Heart right ventricle (tissue), 16 donors: ENCODE measurements around the gene CCL4. TPM values are rescaled to one million over a fixed set of nuclear protein-coding genes. Genes with fewer than 3 reads are reported as not detected.
"Not testable (repeated sequence)": the region's sequence is repeated elsewhere in the genome, so short reads cannot be mapped to it uniquely, and the experiment has no call there.

Source experiments
- ATAC-seq, 8 donors: fragments of 200-7000 bp; cut with Tn5 transposase; one replicate each; pipeline ENCODE4 v1.9.1; 2020; ENCODE audit warnings: mild to moderate bottlenecking in 8 of 8, moderate library complexity in 8 of 8, moderate number of reproducible peaks in 1 of 8
- DNase-seq, 2 donors: peaks; one replicate each; pipeline ENCODE4 v3.0.0-alpha.2; 2020
- H3K27ac ChIP-seq, 10 donors: fragments of 200-600 bp; sonication (generic) in 2 of 10; one replicate each; pipeline versions ENCODE4 v1.5.0 to v1.8.0; 2020 to 2022; ENCODE audit warnings: mild to moderate bottlenecking in 3 of 10
- H3K27me3 ChIP-seq, 7 donors: fragments of 200-600 bp; one replicate each; pipeline ENCODE4 v1.8.0; 2021 to 2022; ENCODE audit warnings: mild to moderate bottlenecking in 2 of 7
- H3K36me3 ChIP-seq, 9 donors: fragments of 200-600 bp; sonication (generic) in 1 of 9; one replicate each; pipeline versions ENCODE4 v1.5.0 to v1.8.0; 2020 to 2022; ENCODE audit warnings: mild to moderate bottlenecking in 2 of 9
- H3K4me1 ChIP-seq, 9 donors: fragments of 200-600 bp; sonication (generic) in 1 of 9; one replicate each; pipeline versions ENCODE4 v1.5.0 to v1.8.0; 2020 to 2022; ENCODE audit warnings: mild to moderate bottlenecking in 4 of 9
- H3K4me3 ChIP-seq, 10 donors: fragments of 200-600 bp; sonication (generic) in 2 of 10; one replicate each; pipeline versions ENCODE4 v1.5.0 to v1.8.0; 2020 to 2022; ENCODE audit warnings: mild to moderate bottlenecking in 7 of 10, moderate library complexity in 2 of 10
- H3K9me3 ChIP-seq, 11 donors: fragments of 200-600 bp in 10 of 11; sonication (generic) in 2 of 11; one replicate each; pipeline versions ENCODE4 v1.5.0 to v1.8.0; 2013 to 2022; ENCODE audit warnings: mild to moderate bottlenecking in 2 of 11, control low read depth in 1 of 11, moderate library complexity in 1 of 11
- WGBS, 2 donors: extraction: QIAGEN DNeasy Blood & Tissue Kit; methylation state at CpG; one replicate each; pipeline ENCODE4 v1.1.7; 2013; ENCODE audit warnings: inconsistent platforms in 1 of 2; 5-methylcytosine and 5-hydroxymethylcytosine counted together
- intact Hi-C, 10 donors: fragments of 100-400 bp; cut with DNase I; formaldehyde crosslinking; loops; one replicate each; pipeline versions ENCODE4 v1.11.1 to v1.14.2; 2022
- polyA plus RNA-seq, 2 donors: library from polyadenylated mRNA; stranded (reverse); fragments of 200-250 nt; gene quantifications; one replicate each; pipeline ENCODE4 v1.2.3, GENCODE V29; 2013
- total RNA-seq, 10 donors: library from RNA; stranded (reverse); fragmentation: NEBNext Ultra II Directional in 3 of 10; extraction: Animal tissue kit (Norgen Biotek cat#: 25700) in 3 of 10; gene quantifications; one replicate each; pipeline versions ENCODE4 v1.2.1 to v1.2.4, GENCODE V29; 2021 to 2023
- TF ChIP-seq, protein P1 (sequence below), 9 donors: fragments of 200-600 bp; sonication (generic) in 2 of 9; IDR thresholded peaks; one replicate each; pipeline versions ENCODE4 v1.5.0 to v1.8.0; 2021 to 2022; ENCODE audit warnings: antibody characterized with exemption in 9 of 9, mild to moderate bottlenecking in 5 of 9, moderate library complexity in 1 of 9
- donor health status: Arrhythmogenic right ventricular cardiomyopathy.
- donor health status: ischemic (EF 13 %, LVEDD 7.1; RV severe dilation, severe dysfunction).
- donor health status: healthy with polysubstance abuse.
- donor health status: DM: no; HTN: yes; CAD: no.
- donor health status: DM: no; HTN: no; CAD: no.
- donor health status: ischemic (EF 25% LVEDD 6.9; RV normal size, moderate dysfunction).
- donor health status: ischemic (EF 25% LVEDD 5.7; RV mildly dilated, moderate dysfunction).
- donor health status: healthy.
- donor health status: DM: yes; HTN: yes; CAD: no.
- donor health status: Ischemic cardiomyopathy.
- donor health status: ischemic (EF 35%, LVEDD 5.7; RV mildly dilated, moderate dysfunction).
- donor health status: nonischemic (EF 11% LVEDD 7.7; RV severe dilation, severe dysfunction).
- donor health status: DM: yes; HTN: yes; CAD: no.
- donor health status: PGD.
- donor health status: ischemic (EF 29% LVEDD 5.4; RV normal size, mild dysfunction).
- donor health status: nonischemic (EF 23%, LVEDD 6.1; RV moderate dilation, normal function).

CCL4 gene
- total and polyA plus RNA-seq, 12 donors, result 0.32 to 18.2 (median 0.78) TPM

DNA sequence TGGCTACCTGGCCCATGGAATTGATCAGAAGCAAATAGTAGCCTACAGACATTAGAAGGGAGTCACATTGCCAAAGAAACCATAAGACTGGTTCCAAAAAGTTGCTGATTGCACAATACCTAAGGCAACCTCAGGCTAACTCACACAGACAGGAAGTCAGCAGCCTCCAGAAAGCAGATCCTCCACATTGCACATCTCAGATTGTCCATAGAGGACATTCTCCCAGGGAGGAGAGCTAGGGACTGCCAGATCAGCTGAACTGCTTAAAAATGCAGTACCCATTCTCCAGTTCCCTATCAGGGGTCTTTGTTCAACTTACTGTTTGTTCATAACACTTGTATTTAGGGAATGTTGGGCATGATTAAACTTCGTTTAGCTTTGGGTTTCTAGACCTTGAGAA lies 17.9 kb upstream of the CCL4 start:
- ATAC-seq, result peak in 6 of 8 donors; percentile 48 to 70 (median 64)
- Histone ChIP-seq H3K27ac (peak overlapping the region in 1 of 10 donors; percentile 34), H3K36me3 (no peaks in the 10 kb centered on the region), H3K27me3 (peaks cover 0 to 8% (median 5%) of the 10 kb centered on the region in 7 donors), H3K4me1 (peaks cover 0 to 56% (median 0%) of the 10 kb centered on the region in 9 donors), H3K9me3 (no peaks in the 10 kb centered on the region), H3K4me3 (no peak overlapping the region)
- intact Hi-C loops, result loop anchor here in 1 of 10 donors (10.0 kb wide), 1 partner anchor 59 kb away; no protein-coding TSS in a partner anchor
- TF ChIP-seq, protein P1, sequence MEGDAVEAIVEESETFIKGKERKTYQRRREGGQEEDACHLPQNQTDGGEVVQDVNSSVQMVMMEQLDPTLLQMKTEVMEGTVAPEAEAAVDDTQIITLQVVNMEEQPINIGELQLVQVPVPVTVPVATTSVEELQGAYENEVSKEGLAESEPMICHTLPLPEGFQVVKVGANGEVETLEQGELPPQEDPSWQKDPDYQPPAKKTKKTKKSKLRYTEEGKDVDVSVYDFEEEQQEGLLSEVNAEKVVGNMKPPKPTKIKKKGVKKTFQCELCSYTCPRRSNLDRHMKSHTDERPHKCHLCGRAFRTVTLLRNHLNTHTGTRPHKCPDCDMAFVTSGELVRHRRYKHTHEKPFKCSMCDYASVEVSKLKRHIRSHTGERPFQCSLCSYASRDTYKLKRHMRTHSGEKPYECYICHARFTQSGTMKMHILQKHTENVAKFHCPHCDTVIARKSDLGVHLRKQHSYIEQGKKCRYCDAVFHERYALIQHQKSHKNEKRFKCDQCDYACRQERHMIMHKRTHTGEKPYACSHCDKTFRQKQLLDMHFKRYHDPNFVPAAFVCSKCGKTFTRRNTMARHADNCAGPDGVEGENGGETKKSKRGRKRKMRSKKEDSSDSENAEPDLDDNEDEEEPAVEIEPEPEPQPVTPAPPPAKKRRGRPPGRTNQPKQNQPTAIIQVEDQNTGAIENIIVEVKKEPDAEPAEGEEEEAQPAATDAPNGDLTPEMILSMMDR (IDR thresholded peaks at IDR 0.05), result no peak
- no peak for DNase-seq
- 40 to 47% methylated on average over 1 of the region's 1 CpG for WGBS, 2 donors

DNA sequence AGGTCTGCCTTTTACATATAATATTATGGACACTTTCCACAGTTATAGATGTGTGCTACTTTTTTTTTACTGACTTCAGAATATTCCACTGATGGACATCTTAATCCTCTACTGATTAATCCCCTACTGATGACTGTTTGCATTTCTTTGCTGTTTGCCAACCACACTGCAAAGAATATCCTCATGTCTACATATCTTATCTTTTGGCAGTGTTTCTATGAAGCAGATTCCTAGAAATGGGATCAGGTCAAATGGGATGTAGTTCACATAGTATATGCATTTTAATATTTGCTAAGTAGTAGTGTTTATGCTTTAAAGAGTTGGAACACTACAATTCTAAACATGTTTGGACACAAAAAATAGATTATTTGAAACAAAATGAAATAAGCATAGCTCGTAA lies 16.8 kb upstream of the CCL4 start:
- Histone ChIP-seq H3K27me3 (peaks cover 0 to 12% (median 5%) of the 10 kb centered on the region in 7 donors), H3K27ac (no peak overlapping the region), H3K9me3 (no peaks in the 10 kb centered on the region), H3K4me3 (no peak overlapping the region), H3K4me1 (peaks cover 0 to 62% (median 0%) of the 10 kb centered on the region in 9 donors), H3K36me3 (no peaks in the 10 kb centered on the region)
- ATAC-seq, result no peak
- 75 to 81% methylated on average over 1 of the region's 1 CpG for WGBS, 2 donors
- intact Hi-C loops, result loop anchor here in 1 of 10 donors (10.0 kb wide), 1 partner anchor 58 kb away; no protein-coding TSS in a partner anchor
- TF ChIP-seq, protein P1 (IDR thresholded peaks at IDR 0.05), result no peak
- no peak for DNase-seq

DNA sequence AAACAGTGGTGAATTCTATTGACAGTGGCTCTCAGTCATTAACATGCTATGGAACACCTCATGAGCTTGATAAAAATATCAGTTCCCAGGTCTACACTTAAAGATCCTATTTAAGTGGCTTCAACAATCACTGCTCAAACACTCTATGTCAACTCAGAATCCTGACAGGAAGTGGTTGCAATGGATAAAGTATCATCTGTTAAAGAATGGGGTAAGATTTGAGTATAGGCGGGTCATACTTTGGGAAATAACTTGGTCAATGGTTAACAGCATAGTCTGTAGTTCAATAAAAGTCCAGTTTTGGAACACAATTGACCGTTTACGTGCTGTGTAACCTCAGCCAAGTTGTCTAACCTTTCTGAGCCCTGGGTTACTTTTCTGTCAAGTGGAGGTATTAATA lies 16.2 kb upstream of the CCL4 start:
- not testable (repeated sequence) for H3K4me3 ChIP-seq, ATAC-seq, H3K27ac ChIP-seq, H3K36me3 ChIP-seq, DNase-seq, H3K9me3 ChIP-seq
- Histone ChIP-seq H3K27me3 (peaks cover 0 to 15% (median 6%) of the 10 kb centered on the region in 7 donors), H3K4me1 (peaks cover 0 to 57% (median 0%) of the 10 kb centered on the region in 9 donors)
- no CpG with 5 or more reads among the region's 3 CpGs for WGBS, 2 donors
- intact Hi-C loops, result loop anchor here in 1 of 10 donors (10.0 kb wide), 1 partner anchor 57 kb away; no protein-coding TSS in a partner anchor

DNA sequence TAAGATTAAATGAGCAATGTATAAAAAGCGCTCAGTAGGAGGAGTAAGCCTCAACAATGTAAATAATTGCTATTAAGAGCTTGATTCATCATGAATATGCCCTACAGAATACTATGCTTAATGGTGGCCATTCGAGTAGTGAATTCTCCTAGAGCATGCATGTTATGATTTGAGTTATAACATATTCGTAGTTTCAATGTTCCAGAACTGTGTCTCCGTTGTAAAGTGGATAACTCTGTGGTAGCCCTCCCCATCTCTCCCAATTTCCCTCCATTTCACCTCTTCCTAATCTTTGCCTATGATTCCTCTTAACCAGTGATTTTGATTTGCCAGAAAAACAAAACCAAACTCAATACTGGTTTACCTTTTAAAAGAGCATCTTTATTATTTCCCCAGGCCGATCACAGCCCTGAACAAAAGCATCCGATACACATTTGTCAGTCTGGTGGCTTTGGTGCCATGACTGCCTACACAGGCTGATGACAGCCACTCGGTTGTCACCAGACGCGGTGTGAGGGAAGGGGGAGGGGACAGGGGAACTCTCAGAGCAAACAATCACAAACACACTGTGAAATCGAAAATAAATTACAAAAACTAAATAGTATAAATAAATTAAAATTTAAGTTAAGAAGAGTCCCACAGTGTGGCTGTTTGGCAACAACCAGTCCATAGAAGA lies 15.6 kb upstream of the CCL4 start:
- Histone ChIP-seq H3K4me3 (peak overlapping the region in 1 of 10 donors; percentile 24), H3K4me1 (peaks cover 0 to 53% (median 0%) of the 10 kb centered on the region in 9 donors), H3K27ac (peak overlapping the region in 1 of 10 donors; percentile 65), H3K27me3 (peaks cover 0 to 16% (median 6%) of the 10 kb centered on the region in 7 donors)
- not testable (repeated sequence) for ATAC-seq, H3K9me3 ChIP-seq, DNase-seq, H3K36me3 ChIP-seq
- intact Hi-C loops, result loop anchor here in 2 of 10 donors (2.0 to 10.0 kb wide), 2 partner anchors 21 to 57 kb away; no protein-coding TSS in a partner anchor
- WGBS, 2 donors, result 72 to 78% methylated on average over 10 of the region's 10 CpGs

DNA sequence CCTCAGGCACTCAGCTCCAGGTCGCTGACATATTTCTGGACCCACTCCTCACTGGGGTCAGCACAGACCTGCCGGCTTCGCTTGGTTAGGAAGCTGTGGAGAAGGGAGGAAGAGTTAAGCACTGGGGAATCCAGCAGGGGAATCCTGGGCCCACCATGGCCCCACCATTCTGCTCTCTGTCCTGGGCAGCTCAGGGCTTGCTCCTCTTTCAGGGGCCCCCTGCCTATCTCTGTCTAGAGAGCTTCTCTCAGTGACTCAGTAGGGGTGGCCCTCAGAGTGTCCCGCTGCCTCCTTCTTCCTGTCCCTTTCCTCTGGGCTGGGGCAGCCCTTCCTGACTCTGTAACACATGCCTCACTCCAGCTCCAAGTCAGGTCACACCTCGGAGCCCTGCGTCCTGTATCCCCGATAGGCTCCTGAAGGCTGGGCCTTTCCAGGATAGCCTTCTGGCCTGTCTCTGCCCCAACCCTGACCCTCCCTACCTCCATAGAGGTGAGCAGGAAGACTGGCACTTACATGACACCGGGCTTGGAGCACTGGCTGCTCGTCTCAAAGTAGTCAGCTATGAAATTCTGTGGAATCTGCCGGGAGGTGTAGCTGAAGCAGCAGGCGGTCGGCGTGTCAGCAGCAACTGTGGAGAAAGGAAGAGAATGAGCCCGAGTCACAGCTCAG lies 14.8 kb upstream of the CCL4 start:
- H3K4me1 ChIP-seq, result peaks cover 0 to 47% (median 0%) of the 10 kb centered on the region in 9 donors
- H3K36me3 ChIP-seq, result no peaks in the 10 kb centered on the region
- TF ChIP-seq, protein P1 (IDR thresholded peaks at IDR 0.05), result no peak
- intact Hi-C loops, result loop anchor here in 2 of 10 donors (2.0 to 10.0 kb wide), 2 partner anchors 22 to 56 kb away; no protein-coding TSS in a partner anchor
- ATAC-seq (peak in 1 of 8 donors; percentile 44), DNase-seq (no peak)
- H3K27me3 ChIP-seq, result peaks cover 0 to 17% (median 6%) of the 10 kb centered on the region in 7 donors
- H3K9me3 ChIP-seq, result no peaks in the 10 kb centered on the region
- peak overlapping the region in 1 of 10 donors; percentile 65 for H3K27ac ChIP-seq
- 66 to 69% methylated on average over 14 of the region's 14 CpGs for WGBS, 2 donors
- peak overlapping the region in 1 of 10 donors; percentile 24 for H3K4me3 ChIP-seq
